ELR (cell line): ENCODE measurements around the gene PMM2.
A peak's percentile ranks its signal among the peaks of the same experiment; 100 is the strongest.
"Not testable (repeated sequence)": the region's sequence is repeated elsewhere in the genome, so short reads cannot be mapped to it uniquely, and the experiment has no call there.

Experiments used
- DNase-seq: peaks from one replicate; pipeline ENCODE4 v3.0.0-alpha.2; 2015; ENCODE audit warnings: low read depth

PMM2 gene

DNA sequence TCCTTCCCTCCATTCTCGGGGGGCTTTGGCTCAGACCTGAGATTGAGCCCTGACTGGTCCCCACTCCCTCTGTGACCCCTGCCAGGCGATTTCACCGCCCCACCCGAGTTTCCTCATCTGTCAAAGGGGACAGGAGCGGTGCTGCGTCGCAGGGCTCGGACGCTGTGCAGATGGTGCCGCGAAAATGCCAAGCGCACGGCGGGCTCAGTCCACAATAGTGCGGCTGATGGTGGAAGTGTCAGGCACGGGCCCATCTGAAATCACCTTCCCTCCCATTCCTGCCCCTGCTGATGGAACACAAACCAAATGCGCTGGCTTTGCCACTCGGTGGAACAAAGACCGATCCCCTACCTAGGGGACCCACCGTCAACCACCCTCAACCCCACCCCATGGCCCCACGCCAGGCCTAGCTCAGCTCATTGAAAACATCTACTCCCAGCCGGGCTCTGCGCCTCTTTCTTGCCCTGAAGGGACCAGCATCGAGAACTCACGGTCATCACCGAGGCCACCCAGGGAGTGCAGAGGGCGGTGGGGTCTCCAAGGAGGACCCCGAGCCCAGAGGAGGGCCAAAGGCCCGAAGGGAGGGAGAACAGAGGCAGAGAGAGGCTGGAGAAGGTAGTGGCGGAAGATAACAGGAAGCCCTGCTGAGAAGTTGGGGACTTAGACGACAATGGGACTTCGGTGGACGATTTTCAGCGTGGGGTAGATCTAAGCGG lies 69.7 kb downstream of the PMM2 start:
- no peak for DNase-seq

DNA sequence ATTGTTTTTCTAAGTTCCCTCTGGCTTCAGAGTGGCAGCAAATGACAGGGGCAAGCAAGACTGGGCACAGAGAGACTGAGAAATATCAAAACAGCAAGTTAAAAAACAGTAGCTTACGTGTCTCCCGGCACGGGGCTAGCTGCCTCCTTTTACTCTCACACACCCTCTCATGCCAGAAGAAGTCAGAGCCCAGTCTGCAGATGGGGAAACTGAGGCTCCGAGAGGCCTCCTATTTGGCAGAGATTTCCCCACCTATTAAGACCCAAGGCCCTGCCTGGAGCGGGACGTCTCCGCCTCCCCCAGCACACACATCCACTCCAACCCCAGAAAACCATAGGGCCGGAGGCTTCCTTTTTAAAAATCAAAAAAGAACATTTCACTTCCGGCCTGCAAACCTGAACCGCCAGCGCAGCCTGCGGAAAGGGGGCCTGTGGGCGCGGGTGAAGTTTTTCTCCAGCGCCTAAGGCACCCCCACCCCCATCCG lies 70.3 kb downstream of the PMM2 start:
- no peak for DNase-seq

DNA sequence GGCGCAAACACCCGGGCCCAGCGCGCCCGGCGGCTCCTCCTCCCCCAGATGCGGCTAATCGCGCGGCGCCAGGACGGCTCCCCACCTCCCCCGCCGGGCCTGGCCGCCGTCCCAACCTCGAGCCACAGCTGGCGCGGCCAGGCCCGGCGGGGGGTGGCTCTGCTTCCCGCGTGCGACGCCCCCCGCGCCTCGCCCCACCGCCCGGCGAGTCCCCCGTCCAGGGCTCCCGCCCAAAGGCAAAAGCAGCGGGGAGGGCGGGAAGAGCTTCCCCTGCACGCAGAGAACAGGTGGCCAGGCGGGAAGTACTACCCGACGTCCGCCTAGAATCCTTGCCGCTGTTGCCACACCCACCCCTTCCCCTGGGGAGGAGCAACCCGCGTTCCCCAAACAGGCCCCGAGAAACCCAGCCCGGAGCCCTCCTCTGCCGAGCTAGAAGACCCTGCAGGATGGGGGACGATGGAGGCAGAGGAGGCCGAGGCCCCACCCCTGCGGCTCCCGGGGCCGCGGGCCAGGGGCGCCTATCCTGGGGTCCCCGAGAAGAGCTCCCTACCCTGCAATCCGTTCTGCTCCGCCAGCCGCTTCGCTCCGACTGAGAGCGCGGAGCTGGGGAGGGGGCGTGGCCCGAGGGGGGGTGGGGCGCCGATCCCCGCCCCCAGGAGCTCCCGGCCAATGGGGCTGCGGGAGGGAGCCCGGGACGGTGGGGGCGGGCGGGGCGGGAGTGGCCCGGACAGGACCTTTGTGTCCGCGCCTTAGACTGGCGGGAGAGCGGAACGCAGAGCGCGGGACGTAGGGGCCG lies 71.0 kb downstream of the PMM2 start, which contains the start of gene CARHSP1:
Gene CARHSP1 (minus strand): TSS at position 591 of the 796 bp plus-strand sequence. CDS start 9,678 bp downstream, outside the sequence.
- DNase-seq = peak; percentile 90

DNA sequence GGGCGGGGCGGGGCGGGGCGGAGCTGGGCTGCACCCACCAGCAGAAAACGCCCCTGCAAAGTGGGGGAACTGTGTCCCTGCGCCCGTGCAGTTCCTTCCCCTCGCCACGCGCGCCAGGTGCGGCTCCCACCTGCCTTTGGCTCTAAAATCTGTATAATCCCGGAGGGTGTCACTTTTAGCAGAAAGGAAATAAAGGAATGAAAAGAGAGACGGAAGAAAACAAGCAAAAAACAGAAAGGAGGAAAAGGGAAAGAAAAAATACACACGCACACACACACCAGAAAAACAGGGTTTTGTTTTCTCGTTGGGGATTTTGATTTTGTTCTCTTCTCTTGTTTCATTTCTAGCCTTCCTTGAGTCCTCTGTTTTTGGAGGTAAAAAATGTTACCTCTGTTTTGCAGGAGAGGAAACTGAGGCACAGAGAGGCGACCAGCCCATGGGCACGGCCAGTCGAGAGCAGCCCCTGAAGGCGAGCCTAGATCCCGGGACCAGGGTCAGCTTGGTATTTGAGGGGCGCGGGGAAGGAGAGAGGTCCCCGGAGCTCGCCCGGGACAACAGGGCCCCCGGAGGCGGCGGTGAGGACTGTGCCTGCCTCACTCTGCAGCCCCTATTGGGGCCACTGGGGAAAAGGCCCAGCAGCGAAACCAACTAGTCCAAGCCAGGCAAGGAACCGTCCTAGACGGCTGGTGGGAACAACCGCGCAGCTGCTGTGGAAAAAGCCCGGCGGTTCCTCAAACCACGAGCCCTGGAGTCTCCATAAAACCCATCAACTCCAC lies 71.8 kb downstream of the PMM2 start:
- DNase-seq = no peak

DNA sequence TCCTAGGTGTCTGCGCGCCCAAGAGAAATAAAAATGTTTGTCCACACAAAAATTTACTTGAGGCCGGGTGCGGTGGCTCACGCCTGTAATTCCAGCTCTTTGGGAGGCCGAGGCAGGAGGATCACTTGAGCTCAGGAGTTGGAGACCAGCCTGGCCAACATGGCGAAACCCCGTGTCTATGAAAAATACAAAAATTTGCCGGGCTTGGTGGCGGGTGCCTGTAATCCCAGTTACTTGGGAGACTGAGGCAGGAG lies 72.3 kb downstream of the PMM2 start:
- DNase-seq = not testable (repeated sequence)

DNA sequence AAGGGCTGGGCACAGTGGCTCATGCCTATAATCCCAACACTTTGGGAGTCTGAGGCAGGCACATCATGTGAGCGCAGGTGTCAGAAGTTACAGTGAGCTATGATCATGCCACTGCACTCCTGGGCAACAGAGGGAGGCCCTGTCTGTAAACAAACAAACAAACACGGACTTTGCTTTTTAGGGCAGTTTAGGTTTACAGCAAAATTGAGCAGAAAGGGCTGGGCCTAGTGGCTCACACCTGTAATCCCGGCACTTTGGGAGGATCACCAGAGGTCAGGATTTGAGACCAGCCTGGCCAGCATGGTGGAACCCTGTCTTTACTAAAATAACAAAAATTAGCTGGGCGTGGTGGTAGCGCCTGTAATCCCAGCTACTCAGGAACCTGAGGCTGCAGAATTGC lies 74.4 kb downstream of the PMM2 start:
- DNase-seq = no peak

DNA sequence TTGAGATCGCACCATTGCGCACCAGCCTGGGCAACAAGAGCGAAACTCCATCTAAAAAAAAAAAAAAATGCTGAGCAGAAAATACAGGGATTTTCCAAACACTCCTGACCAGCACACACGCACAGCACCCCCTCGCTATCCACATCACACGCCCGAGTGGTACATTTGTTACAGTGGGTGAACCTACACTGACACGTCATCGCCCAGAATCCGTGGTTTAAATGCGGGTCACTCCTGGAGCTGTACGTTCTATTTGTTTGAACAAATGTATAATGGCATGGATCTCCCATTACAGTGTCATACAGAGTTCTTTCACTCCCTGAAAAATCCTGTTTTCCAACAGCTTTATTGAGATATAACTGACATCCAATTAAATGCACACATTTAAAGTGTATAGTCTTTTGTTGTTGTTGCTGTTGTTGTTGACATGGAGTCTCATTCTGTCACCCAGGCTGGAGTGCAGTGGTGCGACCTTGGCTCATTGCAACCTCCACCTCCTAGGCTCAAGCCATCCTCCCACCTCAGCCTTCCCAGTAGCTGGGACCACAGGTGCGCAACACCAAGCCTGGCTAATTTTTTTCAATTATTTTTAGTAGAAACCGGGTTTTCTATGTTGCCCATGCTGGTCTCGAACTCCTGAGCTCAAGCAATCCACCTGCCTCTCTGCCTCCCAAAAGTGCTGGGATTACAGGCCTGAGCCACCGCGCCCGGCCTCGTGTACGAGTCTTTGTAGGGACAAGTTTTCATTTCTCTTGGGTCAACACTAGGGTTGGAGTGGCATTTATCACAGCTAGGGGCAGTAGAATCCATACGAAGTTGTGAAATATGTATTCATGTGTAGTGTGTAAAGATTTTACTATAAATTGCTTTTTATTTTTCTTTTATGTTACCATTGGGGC lies 75.6 kb downstream of the PMM2 start:
- no peak for DNase-seq

DNA sequence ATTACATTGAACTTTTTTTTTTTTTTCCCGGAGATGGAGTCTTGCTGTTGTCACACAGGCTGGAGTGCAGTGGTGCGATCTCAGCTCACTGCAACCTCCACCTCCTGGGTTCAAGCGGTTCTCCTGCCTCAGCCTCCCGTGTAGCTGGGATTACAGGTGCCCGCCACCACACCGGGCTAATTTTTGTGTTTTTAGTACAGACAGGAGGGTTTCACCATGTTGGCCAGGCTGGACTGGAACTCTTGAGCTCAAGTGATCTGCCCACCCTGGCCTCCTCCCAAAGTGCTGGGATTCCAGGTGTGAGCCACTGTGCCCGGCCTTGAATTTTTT lies 76.2 kb downstream of the PMM2 start:
- DNase-seq = not testable (repeated sequence)

DNA sequence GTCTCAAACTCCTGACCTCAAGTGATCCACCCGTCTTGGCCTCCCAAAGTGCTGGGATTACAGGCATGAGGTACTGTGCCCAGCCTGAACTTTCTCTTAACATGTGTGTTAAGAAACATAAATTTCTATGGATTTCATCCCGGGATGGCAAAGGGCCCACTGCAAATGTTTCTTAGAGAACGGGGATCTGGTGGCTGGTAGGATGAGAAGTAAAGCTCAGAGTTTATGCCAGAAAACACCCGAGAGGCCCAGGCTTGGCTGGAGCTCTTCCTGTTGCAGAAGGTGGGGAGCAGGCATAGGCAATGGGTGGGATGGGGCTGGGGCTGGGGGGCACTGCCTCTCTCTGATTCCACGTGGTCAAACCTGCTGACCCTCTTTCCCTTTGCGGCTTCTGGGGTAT lies 76.7 kb downstream of the PMM2 start:
- DNase-seq = no peak

DNA sequence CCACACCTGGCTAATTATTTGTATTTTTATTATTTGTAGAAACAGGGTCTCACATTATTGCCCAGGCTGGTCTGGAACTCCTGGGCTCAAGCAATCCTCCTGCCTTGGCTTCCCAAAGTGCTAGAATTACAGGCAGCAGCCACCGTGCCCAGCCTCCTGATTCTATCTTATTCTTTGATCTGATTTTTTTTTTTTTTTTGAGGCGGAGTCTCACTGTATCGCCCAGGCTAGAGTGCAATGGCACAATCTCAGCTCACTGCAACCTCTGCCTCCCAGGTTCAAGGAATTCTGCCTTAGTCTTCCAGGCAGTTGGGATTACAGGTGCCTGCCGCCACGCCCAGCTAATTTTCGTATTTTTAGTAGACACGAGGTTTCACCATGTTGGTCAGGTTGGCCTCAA lies 77.7 kb downstream of the PMM2 start:
- not testable (repeated sequence) for DNase-seq

DNA sequence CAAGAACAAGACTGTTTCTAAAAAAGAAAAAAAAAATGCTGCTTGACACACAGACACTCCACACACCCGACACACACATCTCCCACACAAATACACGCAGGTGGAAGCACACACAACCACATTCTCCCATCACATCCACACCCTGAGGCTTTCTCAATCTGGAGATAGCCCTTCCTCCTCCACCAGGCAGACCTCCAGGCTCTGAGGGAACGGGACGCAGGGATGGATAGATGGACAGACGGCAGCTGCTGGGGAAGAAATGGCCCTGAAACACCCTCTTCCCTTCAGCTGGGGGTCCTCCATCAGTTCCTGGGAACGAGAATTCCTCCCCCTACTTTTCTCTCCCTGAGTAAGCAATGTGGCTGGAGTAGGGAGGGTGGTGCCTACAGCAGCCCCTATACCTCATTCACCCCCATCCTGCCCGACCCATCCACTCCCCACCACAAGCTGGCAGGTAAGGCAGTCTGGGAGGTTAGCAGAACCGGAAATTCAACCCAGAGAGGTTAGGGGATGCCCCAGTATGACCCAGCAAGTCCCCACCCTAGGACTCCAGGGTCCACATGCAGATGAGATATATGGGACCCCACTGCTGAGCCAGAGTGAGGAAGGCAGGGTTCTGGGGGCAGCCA lies 80.4 kb downstream of the PMM2 start:
- no peak for DNase-seq

DNA sequence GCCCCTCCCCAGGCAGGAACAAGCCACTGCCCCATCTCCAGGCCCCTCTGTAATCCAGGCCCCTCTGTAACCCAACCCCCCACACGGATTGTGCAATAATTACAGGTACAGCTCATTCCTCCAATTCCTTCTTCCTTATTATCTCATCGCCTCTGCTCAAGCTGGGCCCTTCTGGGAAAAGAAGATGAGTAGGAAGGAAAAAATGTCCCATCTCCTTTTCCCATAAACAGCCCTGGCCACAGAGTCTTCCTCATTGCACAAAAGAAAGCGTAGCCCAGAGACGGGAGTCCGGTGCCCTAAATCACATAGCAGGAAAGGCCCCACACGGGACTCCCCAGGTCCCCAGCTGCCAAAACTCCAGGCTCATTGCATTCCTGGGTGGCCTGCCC lies 80.9 kb downstream of the PMM2 start:
- peak; percentile 89 for DNase-seq

DNA sequence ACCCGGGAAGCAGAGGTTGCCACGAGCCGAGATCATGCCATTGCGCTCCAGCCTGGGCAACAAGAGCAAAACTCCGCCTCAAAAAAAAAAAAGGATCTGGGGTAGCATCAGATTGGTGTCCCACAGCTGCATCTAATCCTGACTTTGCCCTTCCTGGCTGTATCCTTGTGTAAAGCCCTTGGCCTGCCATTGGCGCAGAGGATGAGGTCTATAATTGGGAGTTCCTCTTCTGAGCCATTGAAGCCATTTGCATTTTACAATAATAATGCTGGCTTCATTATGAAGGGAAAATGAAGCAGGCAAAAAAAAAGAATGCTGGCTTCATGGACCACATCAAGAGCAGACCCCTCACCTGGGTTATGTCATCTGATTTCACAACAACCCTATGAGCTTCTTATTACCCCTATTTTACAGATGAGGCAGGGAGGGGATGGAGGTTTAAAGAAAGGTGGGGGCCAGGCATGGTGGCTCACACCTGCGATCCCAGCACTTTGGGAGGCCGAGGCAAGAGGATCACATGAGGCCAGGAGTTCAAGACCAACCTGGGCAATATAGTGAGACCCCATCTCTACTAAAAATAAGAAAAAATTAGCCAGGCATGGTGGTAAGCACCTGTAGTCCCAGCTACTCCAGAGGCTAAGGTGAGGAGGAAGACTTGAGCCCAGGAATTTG lies 83.3 kb downstream of the PMM2 start:
- no peak for DNase-seq

DNA sequence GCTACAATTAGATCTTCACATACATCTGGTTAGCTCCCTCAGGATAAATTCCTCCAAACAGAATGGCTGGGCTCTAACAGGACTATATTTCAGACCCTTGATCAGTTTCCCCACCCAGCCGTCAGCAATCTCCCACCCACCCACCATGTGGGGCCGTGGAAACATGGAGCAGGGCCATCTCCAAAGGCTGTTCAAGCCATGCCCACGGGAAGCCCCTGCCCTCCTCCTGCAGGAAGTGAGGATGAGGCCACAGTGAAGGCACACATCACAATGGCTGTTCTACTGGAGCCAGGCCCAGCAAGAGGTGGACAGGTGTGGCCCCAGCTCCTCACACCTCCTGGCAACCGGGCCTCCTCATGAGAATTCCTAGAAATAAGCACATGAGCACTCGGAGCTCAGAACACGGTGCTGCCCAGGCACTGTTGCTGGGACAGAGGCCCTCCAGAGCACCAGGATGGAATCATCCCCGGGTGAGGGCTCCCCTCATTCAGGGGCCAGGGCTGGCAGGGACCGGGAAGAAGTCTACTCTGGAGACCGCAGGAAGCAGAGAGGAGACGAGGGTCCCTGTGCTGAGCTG lies 84.5 kb downstream of the PMM2 start, which contains the start of gene LITAFD:
Gene LITAFD (plus strand): TSS at position 311 of the 577 bp plus-strand sequence. CDS start 2,005 bp downstream, outside the sequence.
- no peak for DNase-seq

DNA sequence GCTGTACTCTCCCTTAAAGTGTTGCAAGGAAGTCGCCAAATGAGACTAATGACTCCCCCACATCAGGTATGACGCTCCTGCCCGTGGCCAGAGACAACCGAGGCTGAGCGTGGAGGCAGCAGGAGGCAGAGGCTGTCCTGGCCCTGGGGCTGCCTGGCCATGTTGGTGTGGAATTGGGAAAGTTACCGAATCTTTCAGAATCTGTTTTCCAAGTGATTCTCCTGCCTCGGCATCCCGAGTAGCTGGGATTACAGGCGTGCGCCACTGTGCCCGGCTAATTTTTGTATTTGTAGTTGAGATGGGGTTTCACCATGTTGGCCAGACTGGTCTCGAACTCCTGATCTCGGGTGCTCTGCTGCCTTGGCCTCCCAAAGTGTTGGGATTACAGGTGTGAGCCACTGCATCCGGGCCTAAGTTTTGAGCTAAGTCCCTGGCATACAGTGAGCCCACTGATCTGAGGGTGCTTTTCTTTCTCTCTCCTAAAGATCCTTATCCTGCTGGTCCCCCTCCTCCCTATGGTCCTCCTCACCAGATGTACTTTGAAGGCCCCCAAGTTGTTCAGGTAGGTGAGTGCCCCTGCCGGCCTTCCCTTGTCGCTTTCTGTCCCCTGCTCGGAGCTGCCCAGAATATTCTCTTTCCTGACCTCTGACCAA lies 85.2 kb downstream of the PMM2 start:
- DNase-seq = no peak

DNA sequence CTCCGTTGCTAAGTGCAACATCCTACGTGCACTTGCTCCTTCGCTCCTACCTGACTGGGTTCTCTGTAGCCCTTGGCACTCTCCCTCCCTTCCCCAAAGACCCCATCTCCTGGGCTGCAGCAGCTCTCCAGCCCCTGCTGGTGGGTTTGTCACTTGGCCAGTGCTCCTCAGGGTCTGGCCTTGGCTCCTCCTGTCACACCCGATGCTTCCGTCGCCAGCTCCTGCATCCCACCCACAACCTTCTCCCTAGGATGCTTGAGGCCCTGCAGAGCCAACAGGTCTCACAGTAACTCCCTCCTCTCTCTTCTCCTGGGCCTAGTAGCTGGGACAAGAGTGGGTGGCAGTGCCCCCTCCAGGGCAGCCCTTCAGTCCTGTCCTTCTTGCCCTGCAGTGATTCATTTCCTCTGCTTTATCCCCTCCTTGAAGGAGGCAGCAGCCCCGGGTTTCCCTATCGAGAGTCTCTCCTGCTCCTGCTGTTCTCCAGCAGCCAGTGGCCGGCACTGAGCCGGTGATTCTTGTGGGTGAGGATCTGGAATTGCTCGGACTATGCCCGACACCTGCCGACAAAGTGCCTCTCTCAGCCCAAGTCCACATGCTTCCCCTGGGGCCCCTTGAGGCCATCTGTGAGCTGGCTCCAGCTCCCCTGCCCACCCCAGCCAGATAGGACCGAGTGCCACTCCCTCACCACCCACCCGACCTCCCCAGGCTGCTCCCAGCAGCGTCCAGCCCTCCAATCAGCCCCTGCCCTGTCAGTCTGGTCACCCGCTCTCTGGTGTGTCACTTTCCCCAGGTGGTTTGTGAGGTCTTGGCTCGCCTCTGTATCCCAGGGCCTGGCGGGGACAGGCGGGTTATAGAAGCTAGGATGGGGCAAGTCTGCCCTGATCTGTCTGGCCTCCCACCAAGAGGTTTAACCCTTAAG lies 88.3 kb downstream of the PMM2 start:
- peak; percentile 75 for DNase-seq

DNA sequence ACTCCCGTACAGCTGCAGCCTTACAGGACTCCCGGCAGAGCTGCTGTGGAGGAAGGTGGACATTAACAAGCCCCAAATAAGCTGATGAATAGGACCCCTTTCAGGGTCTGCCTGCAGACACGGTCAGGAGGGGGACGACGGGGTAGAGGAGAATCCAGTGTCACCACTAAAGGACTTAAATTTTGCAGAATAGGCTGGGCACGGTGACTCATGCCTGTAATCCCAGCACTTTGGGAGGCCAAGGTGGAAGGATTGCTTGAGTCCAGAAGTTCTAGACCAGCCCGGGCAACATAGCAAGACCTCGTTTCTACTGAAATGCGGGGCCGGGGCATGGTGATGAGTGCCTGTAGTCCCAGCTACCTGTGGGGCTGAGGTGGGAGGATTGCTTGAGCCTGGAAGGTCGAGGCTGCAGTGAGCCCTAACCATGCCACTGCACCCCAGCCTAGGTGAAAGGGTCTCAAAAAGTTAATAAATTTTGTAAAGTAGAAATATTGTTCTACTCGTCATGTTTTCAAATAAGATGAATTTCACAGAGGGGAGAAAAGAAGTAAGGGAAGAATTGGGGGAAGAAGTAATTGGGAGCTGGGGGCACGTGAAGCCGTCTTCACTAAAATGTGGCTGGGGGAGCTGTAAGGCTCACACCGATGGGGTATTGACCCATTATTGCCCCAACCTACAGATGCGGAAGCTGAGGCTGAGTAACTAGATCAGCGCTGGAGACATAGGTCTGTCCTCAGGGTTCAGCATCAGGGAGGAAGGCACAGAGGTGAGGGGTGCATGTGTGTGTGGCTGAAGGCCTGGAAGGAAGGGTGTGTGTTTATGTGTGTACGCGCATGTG lies 89.2 kb downstream of the PMM2 start:
- DNase-seq = no peak

DNA sequence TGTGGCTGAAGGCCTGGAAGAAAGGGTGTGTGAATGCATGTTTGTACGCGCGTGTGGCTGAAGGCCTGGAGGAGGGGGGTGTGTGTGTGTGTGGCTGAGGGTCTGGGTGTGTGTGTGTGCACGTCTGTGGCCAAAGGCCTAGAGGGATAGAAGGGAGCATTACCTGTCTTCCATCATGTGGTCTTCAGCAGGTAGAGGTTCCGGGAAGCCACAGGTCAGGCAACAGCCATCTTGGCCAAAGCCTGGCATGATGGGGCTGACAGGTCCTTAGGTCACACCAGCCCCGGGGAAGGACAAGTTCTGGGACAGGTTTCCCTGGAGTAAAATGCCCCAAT lies 89.8 kb downstream of the PMM2 start:
- DNase-seq = no peak
